Psoas muscle (tissue), 8 donors: ENCODE measurements around the gene ZFY. TPM values are rescaled to one million over a fixed set of nuclear protein-coding genes. Genes with fewer than 3 reads are reported as not detected.

Experiments
- ATAC-seq, 4 donors: fragments of 200-7000 bp; cut with Tn5 transposase; one replicate each; pipeline ENCODE4 v1.9.1; 2020; ENCODE audit warnings: moderate library complexity in 3 of 4, mild to moderate bottlenecking in 2 of 4
- DNase-seq, 2 donors: peaks; one replicate each; pipeline ENCODE4 v3.0.0-alpha.2; 2020
- H3K27ac ChIP-seq: fragments of 200-600 bp; one replicate; pipeline ENCODE4 v1.8.0; 2022
- H3K27me3 ChIP-seq, 3 donors: fragments of 200-600 bp in 1 of 3; one replicate each; pipeline versions ENCODE4 v1.6.1 to v1.8.0; 2013 to 2022; ENCODE audit warnings: low read length in 2 of 3, mild to moderate bottlenecking in 2 of 3, moderate library complexity in 1 of 3; ENCODE audit not compliant: insufficient read depth in 3 of 3
- H3K36me3 ChIP-seq, 2 donors: fragments of 200-600 bp in 1 of 2; one replicate each; pipeline versions ENCODE4 v1.6.1 to v1.8.0; 2013 to 2022; ENCODE audit warnings: low read depth in 1 of 2, mild to moderate bottlenecking in 1 of 2, moderate library complexity in 1 of 2; ENCODE audit not compliant: insufficient read depth in 1 of 2
- H3K4me1 ChIP-seq: fragments of 200-600 bp; one replicate; pipeline ENCODE4 v1.8.0; 2022
- H3K4me3 ChIP-seq: fragments of 200-600 bp; one replicate; pipeline ENCODE4 v1.8.0; 2022; ENCODE audit warnings: mild to moderate bottlenecking
- H3K9me3 ChIP-seq: fragments of 200-600 bp; one replicate; pipeline ENCODE4 v1.8.0; 2022
- CTCF ChIP-seq: fragments of 200-600 bp; IDR thresholded peaks from one replicate; pipeline ENCODE4 v1.8.0; 2022; ENCODE audit warnings: antibody characterized with exemption
- WGBS, 3 donors: extraction: QIAGEN DNeasy Blood & Tissue Kit; methylation state at CpG; one replicate each; pipeline versions ENCODE4 v1.1.6 to v1.1.7; 2013; 5-methylcytosine and 5-hydroxymethylcytosine counted together
- intact Hi-C, 2 donors: fragments of 100-400 bp; cut with DNase I; formaldehyde crosslinking; loops; one replicate each; pipeline versions ENCODE4 v1.11.0 to v1.14.2; 2022
- polyA plus RNA-seq, 3 donors: library from polyadenylated mRNA; stranded (reverse); fragments of 200-250 nt; gene quantifications; one replicate each; pipeline ENCODE4 v1.2.3, GENCODE V29; 2013
- total RNA-seq, 4 donors: library from RNA; stranded (reverse); fragmentation: NEBNext Ultra II Directional in 2 of 4; extraction: Animal tissue kit (Norgen Biotek cat#: 25700) in 2 of 4; gene quantifications; one replicate each; pipeline versions ENCODE4 v1.2.1 to v1.2.4, GENCODE V29; 2021 to 2023
- donor health status: healthy with polysubstance abuse.
- donor health status: DM: no; HTN: no; CAD: no; lungs with moderate emphysema.
- donor health status: Bipolar disorder and iron deficiency.
- donor health status: healthy.
- donor health status: DM: yes; HTN: yes; CAD: no.
- donor health status: DM: no; HTN: no; CAD: no.
- donor health status: DM: no; HTN: no; CAD: no.
- donor health status: DM: yes; HTN: yes; CAD: no.

Gene ZFY
- total and polyA plus RNA-seq, 7 donors: 3.4 to 8.4 TPM; not detected in 5

GRCh38 chrY:3023606-3024005 lies 88.4 kb downstream of the ZFY start:
- Histone ChIP-seq H3K4me1 (no peaks in the 10 kb centered on the region), H3K36me3 (no peaks in the 10 kb centered on the region), H3K27ac (no peak overlapping the region), H3K27me3 (no peaks in the 10 kb centered on the region), H3K9me3 (no peaks in the 10 kb centered on the region), H3K4me3 (no peak overlapping the region)
- ATAC-seq (no peak), DNase-seq (no peak)
- WGBS, 3 donors: 11 to 45% methylated on average over 2 of the region's 2 CpGs; no CpG with 5 or more reads in 1 of the 3 donors
- intact Hi-C loops: no loop called here
- TF ChIP-seq CTCF: no peak

GRCh38 chrY:3025357-3025756 lies 90.2 kb downstream of the ZFY start:
- ATAC-seq (no peak), DNase-seq (no peak)
- intact Hi-C loops: no loop called here
- no peak for TF ChIP-seq CTCF
- Histone ChIP-seq H3K36me3 (no peaks in the 10 kb centered on the region), H3K4me1 (no peaks in the 10 kb centered on the region), H3K4me3 (no peak overlapping the region), H3K9me3 (no peaks in the 10 kb centered on the region), H3K27ac (no peak overlapping the region), H3K27me3 (no peaks in the 10 kb centered on the region)
- 91 to 97% methylated on average over 1 of the region's 1 CpG; no CpG with 5 or more reads in 1 of the 3 donors for WGBS, 3 donors

Other genes with a start within 250 kb of the ZFY start
- gene SRY, start 147.7 kb upstream of the ZFY start, total RNA-seq: not detected
- not detected for gene SRY, start 147.7 kb upstream of the ZFY start, polyA plus RNA-seq
- not detected for gene RPS4Y1, start 93.8 kb upstream of the ZFY start, total RNA-seq
- gene RPS4Y1, start 93.8 kb upstream of the ZFY start, polyA plus RNA-seq: 100 to 1,000 TPM in 2 of 3 donors, not detected in 1; 197 to 320 TPM